GM10266 (cell line): ENCODE results near the gene NBPF3.

Source experiments
- DNase-seq: peaks from one replicate; pipeline ENCODE4 v3.0.0; 2012; ENCODE audit errors: extremely low spot score
- TF ChIP-seq, protein P1 (sequence below): IDR thresholded peaks from 2 replicates; pipeline ENCODE4 v1.5.1; 2012; ENCODE audit warnings: mild to moderate bottlenecking, low read depth; ENCODE audit not compliant: control insufficient read depth, insufficient read depth; ENCODE audit errors: missing control alignments

The NBPF3 gene

DNA sequence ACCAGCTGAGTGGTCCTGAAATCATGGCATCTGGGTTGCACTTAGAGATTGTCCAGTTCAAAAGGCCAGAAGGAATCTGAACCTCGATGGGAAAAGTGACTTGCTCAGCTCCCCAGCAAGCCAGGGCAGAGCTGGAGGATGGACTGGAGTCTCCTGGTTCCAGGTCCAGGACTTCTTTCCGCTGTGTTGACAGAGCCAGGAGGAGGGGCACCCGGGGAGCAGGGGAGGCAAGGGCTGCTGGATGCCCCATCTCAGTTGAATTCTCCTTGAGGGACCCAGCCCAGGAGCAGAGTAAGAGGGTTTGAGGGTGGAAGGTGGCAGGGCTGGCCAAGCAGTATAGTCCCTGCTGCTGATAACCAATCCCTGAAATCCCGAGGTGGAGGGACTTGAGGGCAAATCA lies 66.9 kb downstream of the NBPF3 start:
- TF ChIP-seq, protein P1, sequence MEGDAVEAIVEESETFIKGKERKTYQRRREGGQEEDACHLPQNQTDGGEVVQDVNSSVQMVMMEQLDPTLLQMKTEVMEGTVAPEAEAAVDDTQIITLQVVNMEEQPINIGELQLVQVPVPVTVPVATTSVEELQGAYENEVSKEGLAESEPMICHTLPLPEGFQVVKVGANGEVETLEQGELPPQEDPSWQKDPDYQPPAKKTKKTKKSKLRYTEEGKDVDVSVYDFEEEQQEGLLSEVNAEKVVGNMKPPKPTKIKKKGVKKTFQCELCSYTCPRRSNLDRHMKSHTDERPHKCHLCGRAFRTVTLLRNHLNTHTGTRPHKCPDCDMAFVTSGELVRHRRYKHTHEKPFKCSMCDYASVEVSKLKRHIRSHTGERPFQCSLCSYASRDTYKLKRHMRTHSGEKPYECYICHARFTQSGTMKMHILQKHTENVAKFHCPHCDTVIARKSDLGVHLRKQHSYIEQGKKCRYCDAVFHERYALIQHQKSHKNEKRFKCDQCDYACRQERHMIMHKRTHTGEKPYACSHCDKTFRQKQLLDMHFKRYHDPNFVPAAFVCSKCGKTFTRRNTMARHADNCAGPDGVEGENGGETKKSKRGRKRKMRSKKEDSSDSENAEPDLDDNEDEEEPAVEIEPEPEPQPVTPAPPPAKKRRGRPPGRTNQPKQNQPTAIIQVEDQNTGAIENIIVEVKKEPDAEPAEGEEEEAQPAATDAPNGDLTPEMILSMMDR = no peak
- DNase-seq = no peak

DNA sequence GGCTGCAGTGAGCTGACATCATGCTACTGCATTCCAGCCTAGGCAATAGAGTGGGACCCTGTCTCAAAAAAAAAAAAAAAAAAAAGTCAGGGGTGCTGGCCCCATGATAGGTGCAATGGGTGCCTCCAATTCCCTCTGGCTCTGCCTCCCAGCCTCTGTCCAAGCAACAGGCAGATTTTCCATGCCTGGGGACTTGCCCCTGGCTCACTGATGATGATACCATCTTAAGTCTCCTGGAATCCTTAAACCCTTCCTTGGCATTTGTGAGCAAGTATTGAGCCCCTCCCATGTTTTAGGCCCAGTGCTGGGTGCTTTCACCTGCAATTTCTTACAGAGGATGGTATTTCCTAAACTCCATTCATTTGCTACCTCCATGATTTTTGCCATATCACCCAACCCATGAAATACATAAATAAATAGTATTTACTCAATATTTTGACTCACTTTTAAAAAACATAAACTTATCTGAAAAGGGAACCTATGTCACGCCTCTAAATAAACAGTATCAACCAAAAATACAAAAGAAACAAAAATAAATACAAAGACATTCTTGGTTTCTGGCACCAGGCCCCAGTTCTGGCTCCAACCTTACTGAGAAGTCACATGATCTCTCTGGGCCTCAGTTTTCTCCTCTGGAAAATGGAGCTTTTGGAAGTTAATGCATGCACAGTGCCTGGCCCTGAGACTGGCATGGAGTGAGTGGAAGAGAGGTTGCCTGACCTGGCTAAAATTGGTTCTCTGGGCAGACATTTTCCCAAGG lies 67.8 kb downstream of the NBPF3 start:
- TF ChIP-seq, protein P1 = no peak
- no peak for DNase-seq

DNA sequence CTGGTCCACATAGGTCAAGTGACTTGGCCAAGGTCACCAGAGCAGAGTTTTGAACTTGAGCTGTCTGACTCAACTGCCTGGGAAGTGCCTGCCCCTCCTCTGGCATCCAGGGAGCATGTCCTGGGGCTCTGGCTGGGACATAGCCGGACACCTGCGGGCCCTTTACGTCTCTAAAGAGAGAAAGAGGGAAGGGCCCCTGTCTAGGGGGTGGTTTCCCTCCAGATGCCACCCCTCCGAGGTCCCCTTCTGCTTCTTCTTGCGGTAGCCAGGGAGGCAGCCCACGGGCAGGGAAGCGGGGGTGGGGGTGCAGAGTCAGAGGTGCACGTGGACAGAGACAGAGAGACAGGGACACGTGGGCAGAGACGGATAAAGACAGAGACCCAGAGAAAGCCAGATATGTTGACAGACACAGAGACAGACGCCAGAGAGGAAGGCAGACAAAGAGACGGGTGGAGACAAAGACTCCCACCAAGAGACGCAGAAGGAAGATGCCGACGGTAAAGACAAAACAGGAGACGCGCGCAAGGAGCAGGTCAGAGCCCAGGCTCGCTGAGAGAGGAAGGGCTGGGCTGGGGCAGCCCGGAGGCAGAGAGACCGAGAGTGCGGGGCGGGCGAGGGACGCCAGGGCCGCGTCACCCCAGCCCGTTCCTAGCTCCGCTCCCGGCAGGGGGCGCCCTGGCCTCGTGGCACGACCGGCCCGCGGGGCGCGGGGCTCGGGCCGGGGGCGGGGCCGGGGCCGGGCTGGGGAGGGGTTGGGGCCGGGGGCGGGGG lies 68.8 kb downstream of the NBPF3 start:
- DNase-seq = peak; percentile 92
- TF ChIP-seq, protein P1 = peak; percentile 80

GRCh38 chr1:21509351-21510112 lies 69.6 kb downstream of the NBPF3 start, which contains the start of gene ALPL:
Gene ALPL, plus strand, starts transcription at chr1:21509423. Its CDS starts 44,659 bp downstream, at chr1:21554082.
- TF ChIP-seq, protein P1 = no peak
- no peak for DNase-seq

GRCh38 chr1:21510113-21510493 lies 70.2 kb downstream of the NBPF3 start:
- TF ChIP-seq, protein P1 = no peak
- no peak for DNase-seq

- DNase-seq = no peak
- TF ChIP-seq, protein P1 = no peak
These were observed 71.1 kb downstream of the NBPF3 start for GRCh38 chr1:21510885-21511578.
